H1 (cell line): ENCODE results near the gene ALDH5A1.

ENCODE experiments used
- CEBPB ChIP-seq: IDR thresholded peaks from 2 replicates; pipeline ENCODE4 v1.6.1; 2012; ENCODE audit warnings: low read depth, low read length
- GABPA ChIP-seq: IDR thresholded peaks from 2 replicates; pipeline ENCODE4 v1.6.1; 2011; ENCODE audit warnings: mild to moderate bottlenecking, low read length, moderate library complexity, borderline replicate concordance; ENCODE audit not compliant: insufficient read depth
- GTF2F1 ChIP-seq: IDR thresholded peaks from 2 replicates; pipeline ENCODE4 v1.6.1; 2012; ENCODE audit warnings: low read depth, low read length, improper control_type of control experiment, borderline replicate concordance
- HDAC2 ChIP-seq, 2 experiments: fragments of 300-600 bp in 1 of 2; sonication (generic) in 1 of 2; IDR thresholded peaks; 2 replicates each; pipeline ENCODE4 v1.6.1; 2011 to 2012; ENCODE audit warnings: low read depth in 2 of 2, low read length in 2 of 2, mild to moderate bottlenecking in 2 of 2, moderate library complexity in 2 of 2, borderline replicate concordance in 1 of 2, inconsistent platforms in 1 of 2
- JUND ChIP-seq: IDR thresholded peaks from 2 replicates; pipeline ENCODE4 v1.6.1; 2011; ENCODE audit warnings: mild to moderate bottlenecking, improper control_type of control experiment, low read length
- POLR2A ChIP-seq, 2 experiments: IDR thresholded peaks; 1 replicate in 1 of 2; 2 replicates in 1 of 2; pipeline ENCODE4 v1.6.1; 2011; ENCODE audit warnings: low read depth in 2 of 2, low read length in 2 of 2, mild to moderate bottlenecking in 2 of 2; ENCODE audit errors: control extremely low read depth in 1 of 2
- RXRA ChIP-seq: IDR thresholded peaks from 2 replicates; pipeline ENCODE4 v1.6.1; 2011; ENCODE audit warnings: low read depth, mild to moderate bottlenecking, low read length, moderate library complexity; ENCODE audit not compliant: insufficient read depth
- SP4 ChIP-seq: IDR thresholded peaks from 2 replicates; pipeline ENCODE4 v1.6.1; 2012; ENCODE audit warnings: low read length, inconsistent platforms
- TF ChIP-seq, protein P1 (sequence below), 3 experiments: IDR thresholded peaks; 1 replicate in 2 of 3; 2 replicates in 1 of 3; pipeline versions ENCODE4 v1.5.1 to v1.6.1; 2011; ENCODE audit warnings: low read length in 3 of 3, mild to moderate bottlenecking in 3 of 3, inconsistent platforms in 2 of 3, low read depth in 1 of 3, moderate library complexity in 1 of 3; ENCODE audit not compliant: insufficient read depth in 1 of 3; ENCODE audit errors: control extremely low read depth in 1 of 3
- TF ChIP-seq, protein P2 (sequence below): IDR thresholded peaks from 2 replicates; pipeline ENCODE4 v1.6.1; 2012; ENCODE audit warnings: inconsistent platforms

DNA sequence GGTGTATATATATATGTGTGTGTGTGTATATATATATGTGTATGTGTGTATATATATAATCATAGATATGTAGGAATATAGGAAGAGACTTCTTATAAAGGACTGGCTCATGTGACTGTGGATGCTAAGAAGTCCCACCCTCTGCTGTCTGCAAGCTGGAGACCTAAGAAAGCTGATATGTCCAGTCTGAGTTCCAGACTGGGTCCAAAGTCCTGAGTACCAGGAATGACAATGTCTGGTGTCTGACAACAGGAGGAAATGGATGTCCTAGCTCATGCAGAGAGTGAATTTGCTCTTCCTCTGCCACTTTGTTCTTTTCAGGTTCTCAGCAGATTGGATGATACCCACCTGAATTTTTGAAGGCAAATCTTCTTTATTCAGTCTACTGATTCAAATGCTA lies 7.1 kb downstream of the ALDH5A1 start:
- TF ChIP-seq RXRA (no peak), GTF2F1 (no peak), JUND (no peak), POLR2A (IDR thresholded peaks at IDR 0.05; ENCODE audit: control extremely low read depth in 1 of 2, low read depth in 2 of 2, low read length in 2 of 2) (no peak), SP4 (no peak), CEBPB (no peak), HDAC2 (IDR thresholded peaks at IDR 0.05; ENCODE audit: borderline replicate concordance in 1 of 2, low read depth in 2 of 2, low read length in 2 of 2) (no peak), GABPA (no peak)
- TF ChIP-seq, protein P1, sequence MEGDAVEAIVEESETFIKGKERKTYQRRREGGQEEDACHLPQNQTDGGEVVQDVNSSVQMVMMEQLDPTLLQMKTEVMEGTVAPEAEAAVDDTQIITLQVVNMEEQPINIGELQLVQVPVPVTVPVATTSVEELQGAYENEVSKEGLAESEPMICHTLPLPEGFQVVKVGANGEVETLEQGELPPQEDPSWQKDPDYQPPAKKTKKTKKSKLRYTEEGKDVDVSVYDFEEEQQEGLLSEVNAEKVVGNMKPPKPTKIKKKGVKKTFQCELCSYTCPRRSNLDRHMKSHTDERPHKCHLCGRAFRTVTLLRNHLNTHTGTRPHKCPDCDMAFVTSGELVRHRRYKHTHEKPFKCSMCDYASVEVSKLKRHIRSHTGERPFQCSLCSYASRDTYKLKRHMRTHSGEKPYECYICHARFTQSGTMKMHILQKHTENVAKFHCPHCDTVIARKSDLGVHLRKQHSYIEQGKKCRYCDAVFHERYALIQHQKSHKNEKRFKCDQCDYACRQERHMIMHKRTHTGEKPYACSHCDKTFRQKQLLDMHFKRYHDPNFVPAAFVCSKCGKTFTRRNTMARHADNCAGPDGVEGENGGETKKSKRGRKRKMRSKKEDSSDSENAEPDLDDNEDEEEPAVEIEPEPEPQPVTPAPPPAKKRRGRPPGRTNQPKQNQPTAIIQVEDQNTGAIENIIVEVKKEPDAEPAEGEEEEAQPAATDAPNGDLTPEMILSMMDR (IDR thresholded peaks at IDR 0.05; ENCODE audit: control extremely low read depth in 1 of 3, insufficient read depth in 1 of 3, low read depth in 1 of 3, low read length in 3 of 3): no peak
- TF ChIP-seq, protein P2, sequence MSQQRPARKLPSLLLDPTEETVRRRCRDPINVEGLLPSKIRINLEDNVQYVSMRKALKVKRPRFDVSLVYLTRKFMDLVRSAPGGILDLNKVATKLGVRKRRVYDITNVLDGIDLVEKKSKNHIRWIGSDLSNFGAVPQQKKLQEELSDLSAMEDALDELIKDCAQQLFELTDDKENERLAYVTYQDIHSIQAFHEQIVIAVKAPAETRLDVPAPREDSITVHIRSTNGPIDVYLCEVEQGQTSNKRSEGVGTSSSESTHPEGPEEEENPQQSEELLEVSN: no peak
